ENCODE results near the gene TMEM255B.

Gene TMEM255B

DNA sequence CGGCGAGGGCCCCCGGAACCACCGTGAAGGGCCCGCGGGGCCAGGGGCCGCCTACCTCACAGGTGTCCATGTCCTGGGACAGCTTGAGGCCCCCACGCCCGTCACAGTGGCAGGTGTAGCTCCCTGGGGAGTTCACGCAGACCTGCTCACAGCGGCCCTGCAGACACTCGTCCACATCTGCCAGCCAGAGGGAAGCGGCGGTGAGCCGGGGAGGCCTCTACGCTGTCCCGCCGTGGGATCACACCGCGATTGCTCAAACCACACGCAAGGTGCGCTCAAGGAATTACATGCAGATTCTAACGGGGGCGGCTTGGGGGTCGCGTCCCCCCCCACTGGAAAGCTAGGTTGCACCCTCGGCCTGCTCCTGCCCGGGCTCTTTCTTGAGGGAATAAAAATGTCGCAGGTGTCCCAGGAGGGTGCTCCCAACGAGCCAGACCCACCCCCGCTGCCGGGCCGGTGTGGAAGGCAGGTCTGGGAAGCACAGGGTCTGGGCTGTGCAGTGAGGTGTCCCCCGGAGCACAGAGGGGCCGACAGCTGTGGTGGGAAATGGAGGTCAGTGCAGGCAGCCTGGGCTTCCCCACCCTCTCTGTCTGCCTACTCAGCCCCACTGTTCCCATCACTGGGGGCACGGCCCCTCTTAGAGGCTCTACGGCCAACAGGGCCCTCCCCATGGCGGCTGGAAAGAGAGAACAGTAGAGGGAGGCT is 75.6 kb downstream of the TMEM255B start:
- no peak for DNase-seq (ENCODE audit: low read depth in 2 of 2)

DNA sequence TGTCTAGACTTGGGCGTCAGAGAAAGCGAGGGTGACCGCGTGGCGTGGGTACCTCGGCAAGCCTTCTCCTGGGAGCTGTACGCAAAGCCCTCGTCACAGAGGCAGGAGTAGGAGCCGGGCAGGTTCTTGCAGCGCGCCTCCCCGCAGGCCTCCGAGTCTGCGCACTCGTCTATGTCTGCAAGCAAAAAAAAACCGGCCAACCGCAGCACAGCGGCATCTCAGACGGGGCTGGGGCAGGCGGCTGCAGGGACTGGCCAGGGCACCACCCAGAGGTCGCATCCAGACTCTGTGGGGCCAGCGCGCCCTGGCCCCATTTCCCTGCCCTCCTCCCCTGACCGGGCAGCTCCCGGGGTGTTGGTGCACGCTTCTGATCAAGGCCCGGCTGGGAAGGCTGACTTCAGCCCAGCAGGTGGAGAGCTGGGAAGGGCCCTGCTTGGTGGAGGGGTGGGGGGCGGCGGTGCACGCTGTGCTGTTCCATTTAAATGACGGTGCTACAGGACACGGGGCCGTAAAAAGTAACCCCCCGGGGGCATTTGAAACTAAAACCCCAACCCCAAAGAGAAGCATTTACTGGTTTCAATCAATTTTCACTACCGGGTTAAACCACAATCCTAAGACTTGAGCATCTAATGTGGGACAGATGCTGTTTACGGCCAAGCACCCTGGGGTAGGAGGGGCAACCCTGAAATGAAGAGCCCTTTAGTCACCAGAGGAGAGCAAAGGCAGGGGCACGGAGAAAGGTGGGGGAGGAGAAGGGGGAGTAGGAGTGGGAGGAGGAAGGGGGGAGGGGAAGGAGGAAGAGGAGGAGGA is 76.6 kb downstream of the TMEM255B start:
- no peak for DNase-seq (ENCODE audit: low read depth in 2 of 2)

DNA sequence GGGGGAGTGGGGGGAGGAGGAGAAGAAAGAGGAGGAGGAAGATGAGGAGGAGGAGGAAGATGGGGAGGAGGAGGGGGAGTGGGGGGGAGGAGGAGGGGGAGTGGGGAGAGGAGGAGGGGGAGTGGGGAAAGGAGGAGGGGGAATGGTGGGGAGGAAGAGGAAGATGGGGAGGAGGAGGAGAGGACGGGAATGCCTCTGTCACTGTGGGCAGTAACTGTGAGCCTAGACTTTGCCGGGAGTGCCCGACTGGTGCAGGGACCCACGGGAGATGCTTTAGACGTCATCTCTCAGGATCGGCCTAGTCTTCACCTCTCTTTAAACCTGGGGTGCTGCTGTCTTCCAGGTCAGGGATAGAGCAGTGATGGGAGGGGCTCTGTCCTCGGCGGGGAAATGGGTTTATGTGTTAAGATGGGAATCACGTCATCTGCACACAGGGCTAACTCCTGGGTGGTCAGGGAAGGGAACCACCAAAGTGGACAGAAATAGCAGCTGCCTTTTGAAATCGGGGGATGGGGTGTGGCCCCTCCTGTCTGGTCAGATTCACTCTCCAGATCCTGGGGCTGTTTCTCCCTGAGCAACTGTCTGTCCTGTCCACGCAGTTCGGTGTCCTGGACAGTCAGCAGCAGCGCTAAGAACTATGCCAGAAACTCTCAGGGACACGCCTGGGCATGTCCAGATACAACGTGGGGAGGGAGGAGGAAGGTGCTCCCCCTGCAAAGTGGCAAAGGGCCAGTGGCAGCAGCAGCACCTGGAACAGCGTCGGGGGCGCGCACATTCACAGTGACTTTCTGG is 77.9 kb downstream of the TMEM255B start:
- DNase-seq (ENCODE audit: low read depth in 2 of 2): no peak

DNA sequence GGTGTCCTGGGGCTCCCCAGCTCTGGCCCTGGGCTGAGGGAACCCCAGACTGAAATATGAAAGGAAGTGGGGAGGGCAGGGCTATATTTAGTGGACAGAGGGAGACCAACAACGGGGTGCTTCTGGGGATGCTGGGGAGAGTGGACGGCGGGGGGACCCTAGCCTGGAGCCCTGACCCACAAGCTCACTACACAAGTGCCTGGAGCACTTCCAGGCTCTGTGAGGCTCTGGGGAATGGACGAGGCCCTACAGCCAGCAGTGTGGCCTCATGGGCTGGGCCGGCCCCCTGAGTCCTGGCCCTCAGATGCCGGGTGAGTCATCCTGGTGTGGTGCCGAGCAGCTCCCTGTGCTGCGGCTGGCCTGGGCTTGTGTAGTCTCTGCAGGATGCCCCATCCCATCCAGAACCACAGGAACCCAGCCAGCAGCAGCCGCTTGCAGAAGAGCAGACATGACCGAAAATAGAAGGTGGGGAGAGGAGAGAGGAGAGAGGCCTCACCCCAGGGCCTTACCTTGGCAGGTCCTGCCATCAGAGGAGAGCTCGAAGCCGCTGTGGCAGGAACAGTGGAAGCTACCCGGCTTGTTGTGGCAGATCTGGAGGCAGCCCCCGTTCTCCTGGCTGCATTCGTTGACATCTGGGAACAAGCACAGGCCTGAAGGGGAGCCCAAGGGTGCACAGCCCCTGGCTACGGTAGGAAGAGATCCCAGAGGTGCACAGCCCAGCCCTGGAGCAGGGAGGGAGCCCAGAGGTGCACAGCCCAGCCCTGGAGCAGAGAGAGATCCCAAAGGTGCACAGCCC is 78.7 kb downstream of the TMEM255B start:
- no peak for DNase-seq (ENCODE audit: low read depth in 2 of 2)

DNA sequence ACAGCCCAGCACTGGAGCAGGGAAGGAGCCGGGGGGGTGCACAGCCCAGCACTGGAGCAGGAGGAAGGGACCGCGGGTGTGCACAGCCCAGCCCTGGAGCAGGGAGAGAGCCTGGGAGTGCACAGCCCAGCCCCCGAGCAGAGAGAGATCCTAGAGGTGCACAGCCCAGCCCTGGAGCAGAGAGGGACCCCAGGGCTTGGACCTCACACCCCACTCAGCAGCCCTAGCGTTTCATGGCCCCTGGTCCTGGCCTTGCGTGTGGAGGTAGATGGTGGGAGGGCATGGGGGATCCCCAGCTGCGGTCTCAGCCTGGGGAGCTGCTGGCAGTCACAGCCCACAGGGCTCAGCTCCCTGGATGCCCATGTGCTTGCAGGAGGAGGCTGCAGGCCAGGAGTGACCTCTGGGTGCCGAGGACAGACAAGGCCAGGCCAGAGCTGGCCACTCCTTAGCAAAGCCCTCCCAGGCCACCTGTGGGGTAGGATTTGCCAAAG is 79.7 kb downstream of the TMEM255B start:
- no peak for DNase-seq (ENCODE audit: low read depth in 2 of 2)

DNA sequence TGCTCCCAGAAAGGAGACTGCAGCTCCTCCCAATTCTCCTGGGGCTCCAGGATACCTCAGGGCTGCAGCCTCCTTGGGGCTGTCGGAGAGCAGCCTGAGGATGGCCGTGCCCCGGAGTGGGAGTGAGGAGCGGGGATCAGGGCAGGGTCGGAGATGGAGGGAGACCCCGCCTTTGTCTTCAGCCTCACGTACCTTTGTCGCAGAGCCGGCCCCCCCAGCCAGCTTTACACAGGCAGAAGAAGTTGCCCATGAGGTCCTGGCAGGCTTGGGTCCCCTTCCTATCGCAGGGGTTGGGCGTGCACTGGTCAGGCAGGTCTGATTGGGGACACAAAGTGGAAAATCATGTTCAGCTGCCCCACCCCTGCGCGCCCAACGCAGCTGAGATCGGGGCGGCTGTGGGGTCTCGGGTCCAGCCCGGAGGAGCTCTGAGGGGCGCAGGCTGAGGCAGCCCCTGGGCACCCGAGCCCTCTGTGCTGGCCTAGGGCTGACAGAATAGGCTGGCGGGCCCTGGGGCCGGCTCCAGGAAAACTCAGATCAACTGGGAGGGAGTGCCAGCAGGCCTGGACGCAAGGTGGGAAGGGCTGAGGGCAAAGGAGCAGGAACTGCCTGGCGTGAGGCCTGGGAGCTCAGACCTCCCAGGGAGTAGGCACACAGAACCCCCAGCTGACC is 80.6 kb downstream of the TMEM255B start:
- DNase-seq (ENCODE audit: low read depth in 2 of 2): no peak

DNA sequence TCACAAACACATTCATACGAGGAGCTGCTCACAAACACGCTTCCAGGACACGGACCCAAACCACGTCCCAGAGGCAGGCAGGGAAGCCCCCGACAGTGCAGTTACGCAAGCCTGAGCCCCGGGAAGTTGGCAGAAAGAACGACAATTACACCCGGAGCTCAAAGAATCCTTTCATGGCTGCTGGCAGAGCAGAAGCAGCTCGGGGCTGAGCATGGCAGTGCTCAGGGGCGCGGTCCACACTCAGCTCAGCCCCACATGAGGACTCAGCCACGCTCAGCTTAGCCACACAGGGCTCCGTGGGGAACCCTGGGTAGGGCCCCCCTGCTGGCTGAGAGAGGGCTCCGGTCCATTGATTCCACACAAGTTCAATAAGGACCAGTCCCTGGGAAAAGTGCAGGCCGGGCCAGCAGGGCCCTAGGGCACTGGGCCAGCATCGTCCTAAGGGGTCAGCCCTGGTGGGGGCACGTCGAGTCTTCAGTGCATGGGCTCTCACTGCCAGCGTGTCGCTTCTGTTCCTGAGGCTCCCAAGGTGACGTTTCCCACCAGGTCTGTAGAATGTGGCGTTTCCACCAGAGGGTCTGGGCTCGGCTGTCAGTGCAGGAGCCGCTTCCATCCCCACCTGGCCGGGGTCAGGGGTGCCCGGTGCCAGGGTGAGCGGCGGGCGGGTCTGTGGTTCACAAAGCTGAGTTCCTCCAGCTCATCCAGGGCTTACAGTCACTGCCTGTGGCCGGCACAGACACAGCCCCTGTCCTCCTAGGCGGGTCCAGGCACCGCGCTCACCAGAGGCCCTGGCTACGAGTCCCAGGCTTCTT is 81.7 kb downstream of the TMEM255B start:
- DNase-seq (ENCODE audit: low read depth in 2 of 2): no peak

DNA sequence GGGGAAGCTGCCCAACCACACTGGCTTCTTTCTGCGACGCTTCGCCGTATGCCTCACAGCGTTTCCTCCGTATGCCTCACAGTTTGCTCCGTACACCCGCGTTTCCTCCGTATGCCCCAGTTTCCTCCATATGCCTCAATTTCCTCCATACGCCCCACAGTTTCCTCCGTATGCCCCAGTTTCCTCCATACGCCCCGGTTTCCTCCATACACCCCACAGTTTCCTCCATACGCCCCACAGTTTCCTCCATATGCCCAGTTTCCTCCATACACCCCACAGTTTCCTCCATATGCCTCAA is 82.3 kb downstream of the TMEM255B start:
- DNase-seq (ENCODE audit: low read depth in 2 of 2): no peak

DNA sequence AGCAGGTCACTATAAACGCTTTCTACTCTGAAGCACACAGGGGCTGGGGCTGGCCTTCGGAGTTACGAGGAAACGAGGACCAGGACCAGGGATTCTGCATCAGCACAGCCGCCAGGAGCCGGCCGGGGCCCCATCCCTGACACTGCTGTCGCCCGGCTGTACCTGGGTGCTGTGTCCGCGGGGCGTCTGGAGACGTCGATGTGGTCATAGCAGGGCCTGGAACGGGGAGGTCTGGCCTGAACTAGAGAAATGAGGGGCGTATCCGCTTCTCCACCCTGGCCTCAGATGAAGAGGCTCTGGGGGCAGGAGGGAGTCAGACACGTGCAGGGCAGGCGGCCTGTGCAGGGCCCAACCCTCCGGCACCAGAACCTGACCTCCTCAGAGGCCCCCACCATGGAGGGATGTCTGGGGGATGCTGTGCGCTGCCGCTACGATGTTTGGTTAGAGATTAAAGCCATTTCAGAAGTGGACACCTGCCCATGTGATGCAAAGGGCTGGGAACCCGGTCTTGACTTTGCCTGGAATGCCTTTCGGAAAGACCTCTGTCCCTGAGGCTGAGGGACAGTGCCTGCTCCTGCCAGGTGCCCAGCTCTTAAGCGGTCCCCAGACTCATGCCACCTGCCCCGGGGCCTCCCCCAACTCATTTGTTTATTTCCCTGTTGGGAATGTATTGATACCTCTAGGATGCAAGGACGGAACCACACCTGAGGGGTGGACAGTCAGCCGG is 83.5 kb downstream of the TMEM255B start:
- no peak for DNase-seq (ENCODE audit: low read depth in 2 of 2)

DNA sequence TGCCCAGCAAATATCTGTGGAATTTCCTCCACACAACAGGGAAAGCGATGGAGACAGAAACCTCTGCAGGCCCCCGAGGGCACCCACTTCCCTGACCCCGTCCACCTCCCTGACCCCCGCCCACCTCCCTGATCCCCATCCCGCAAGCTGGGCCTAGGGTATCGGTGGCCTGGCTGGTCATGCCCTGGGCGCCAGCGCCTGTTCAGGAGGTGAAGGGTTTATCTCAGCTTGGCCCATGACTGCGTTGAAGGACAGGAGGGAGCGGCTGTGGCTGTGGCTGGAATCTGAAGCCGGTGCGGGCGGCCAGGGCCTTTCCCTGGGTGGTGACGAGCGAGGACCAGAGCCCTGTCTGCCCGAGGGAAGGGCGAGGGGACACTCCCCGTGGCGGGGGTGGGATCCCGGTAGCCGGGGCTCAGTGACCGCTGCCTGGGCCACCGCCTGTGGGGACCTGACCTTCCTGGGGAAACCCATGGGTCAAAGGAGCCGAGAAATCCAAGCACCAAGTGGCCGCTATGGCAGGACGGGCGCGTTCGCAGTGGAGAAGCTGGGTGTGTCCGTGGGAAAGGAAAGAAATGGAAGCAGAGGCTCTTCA is 84.1 kb downstream of the TMEM255B start:
- no peak for DNase-seq (ENCODE audit: low read depth in 2 of 2)

DNA sequence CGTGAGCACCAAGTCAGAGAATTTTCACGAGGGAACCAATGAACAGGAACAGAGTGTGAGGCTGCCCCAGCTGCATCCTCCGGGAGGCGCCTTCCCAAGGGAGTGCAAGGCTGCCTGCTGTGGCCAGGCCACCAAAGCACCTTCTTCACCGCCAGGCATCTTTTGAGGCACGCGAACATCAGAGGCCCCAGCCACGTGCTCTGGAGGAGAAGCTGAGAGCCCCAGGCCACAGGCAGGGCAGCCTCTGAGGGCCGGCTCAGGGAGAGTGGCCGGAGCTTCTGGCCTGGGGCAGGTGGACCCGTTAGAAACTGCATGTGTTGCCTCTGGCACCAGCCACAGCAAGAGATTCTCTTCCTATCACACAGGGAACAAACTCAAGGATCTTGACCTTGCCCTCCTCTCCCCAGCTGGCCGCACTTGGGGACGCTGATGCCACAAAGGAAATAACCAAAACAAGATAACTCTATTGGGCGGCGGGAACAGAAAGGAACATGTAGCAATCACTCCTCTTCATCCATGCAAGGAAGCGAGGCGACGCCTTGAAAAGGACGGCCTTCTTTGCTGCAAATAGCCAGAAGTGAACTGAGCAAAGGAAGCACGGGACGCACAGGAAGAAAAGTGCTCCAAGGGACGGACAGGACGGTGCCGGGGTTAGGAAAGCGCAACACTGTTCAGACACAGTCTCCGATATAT is 85.0 kb downstream of the TMEM255B start:
- no peak for DNase-seq (ENCODE audit: low read depth in 2 of 2)

DNA sequence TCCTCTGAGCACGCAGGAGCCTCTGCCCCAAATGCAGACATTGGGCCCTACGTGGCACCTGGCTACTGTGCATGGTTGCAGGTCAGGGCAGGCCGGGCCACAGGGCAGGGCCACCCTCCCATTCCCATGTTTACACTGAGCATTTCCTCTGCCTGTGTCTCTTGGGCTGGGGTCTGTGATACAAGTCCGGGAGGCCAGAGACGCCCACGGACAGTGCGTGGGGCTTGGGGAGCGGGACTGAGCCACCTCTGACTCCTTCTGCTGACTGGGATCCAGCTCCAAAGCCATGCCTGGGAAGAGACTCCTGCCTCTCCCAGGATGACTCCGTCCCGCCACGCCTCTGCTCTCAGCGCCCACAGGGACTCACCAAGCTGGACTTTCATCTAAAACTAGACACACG is 86.0 kb downstream of the TMEM255B start:
- DNase-seq (ENCODE audit: low read depth in 2 of 2): no peak

DNA sequence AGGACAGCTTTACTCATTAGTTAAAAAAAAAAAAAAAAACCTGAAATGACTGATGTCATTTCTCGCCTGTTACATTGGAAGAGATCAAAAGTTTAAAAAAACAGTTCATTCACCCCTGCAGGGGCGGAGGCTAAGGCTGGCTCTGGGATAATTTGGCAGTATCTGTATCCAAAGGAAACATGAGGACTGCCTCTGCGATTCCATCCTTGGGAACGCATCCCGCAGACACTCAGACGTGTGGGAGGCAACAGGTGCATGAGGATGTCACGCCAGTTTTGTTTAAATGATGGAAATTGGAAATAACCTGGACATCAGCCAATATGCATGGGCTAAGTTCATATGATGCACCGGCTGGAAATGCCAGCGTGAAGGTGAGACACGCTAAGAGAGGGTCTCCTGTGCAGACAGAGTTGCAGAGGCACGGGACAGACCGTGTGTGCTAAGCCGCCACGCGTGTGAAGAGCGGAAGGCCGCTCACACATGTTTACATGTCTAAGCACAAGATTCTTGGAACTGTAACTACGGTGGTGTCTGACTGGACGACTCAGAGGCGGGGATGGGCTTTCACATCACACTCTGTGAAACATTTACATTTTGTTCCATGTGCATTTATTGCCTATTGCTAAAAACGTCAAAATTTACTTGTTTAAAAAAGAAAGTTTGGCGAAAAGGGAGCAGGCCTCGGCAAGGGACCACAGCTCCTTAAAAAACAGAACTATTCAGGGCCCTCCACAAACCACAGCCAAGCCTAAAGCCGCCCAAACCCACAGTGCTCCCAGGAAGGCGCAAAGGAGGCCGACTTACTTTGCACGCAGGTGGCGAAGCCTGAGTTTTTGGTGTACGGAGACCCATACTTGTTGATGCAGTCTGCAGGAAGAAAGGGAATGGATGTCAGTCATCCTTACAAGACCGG is 87.0 kb downstream of the TMEM255B start:
- DNase-seq (ENCODE audit: low read depth in 2 of 2): no peak

DNA sequence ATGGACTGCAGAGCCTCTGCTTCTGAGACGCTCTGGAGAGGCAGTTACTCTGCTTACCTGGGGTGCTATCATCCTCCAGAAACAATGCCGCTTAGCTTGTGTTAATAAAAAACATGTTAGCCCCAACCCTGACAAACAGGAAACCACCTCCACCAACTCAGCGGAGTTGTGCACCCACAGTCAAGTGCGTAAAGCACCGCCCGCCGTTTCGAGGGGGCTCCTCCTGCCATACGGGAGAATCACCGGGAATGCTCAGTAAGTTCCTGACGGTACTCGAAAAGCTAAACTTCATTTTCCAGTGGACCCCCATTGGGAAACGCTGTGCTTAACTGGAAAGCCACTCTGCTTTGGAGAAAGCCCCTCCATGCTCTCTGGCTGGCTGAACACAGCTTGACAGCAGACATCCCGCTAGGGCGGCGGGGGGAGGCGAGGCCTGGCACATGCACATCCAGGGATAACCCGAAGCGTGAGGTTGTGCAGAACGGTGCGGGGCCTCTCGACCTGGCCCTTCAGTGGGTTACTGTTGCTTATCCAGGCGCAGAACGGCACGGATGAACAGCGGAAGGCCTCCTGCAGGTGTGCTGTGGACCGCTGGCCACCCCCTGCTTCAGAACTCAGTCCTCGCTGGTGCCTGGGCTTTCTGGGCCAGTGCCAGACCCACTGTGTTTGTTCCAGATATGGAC is 87.8 kb downstream of the TMEM255B start:
- DNase-seq (ENCODE audit: low read depth in 2 of 2): no peak

DNA sequence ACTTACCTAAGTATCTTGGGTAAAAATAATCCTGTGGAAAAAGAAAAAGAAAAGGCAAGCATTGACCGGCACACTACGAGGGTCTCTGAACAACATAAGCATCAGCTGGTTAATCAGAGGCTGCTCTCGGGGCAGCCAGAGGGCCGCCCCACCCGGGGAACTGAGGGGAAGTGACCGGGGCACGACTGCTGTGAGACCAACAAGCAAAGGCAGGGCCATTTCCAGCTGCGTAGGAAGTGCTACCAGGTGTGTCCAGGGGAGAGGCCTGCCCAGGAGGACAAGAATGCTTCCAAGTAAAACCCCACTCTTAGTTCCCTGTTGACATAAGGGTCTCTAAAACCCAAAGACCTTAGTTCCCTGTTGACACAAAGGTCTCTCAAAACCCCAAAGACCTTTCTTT is 89.0 kb downstream of the TMEM255B start:
- no peak for DNase-seq (ENCODE audit: low read depth in 2 of 2)

DNA sequence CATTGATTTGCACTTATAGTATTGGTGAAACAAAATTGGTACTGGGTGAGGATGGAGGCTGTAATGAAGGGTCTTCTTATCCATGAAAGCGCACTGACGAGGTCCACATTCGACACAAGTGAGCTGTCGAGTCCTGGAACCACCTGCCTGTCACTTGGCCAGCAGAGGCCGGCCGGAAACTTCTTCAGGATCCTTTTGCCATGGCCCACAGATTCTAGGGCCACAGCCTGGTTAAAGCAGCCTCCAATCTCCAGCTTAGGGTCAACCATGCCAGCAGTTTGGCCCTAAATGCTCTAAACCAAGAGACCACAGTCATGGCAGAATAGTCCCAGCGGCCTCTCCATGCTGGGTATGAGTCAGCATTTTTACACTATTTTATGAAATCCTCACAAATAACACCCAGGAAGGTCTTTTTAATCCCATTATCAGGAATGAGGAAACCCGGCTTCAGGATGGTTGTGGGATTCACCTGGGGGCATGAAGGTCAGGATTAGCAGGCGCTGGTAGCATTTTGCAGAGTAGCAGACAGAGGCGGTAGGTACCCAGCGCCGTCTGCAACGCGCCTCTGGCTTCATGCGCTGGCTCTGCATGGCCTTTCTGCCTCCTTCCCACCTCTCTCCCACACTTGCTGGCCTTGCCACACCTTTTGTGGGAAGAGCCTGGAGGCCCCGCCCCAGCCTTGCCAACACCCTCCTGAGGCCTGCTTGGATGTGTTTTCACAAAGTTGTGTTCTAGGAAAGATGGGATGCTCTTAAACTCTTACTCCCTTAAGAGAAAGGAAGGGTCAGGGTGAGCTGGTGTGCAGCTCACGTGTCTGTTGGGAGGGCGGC is 89.6 kb downstream of the TMEM255B start:
- no peak for DNase-seq (ENCODE audit: low read depth in 2 of 2)

All from stimulated activated CD8-positive, alpha-beta memory T cell treated with anti-CD3 and anti-CD28 coated beads, Interleukin-2, amount 100 ng/mL, for 1 hour (primary cell).